ENCODE results near the gene RSBN1. TPM values are rescaled to one million over a fixed set of nuclear protein-coding genes. Genes with fewer than 3 reads are reported as not detected.

RSBN1 gene
- total RNA-seq, 1 experiment from 2014 or later = 16.6 TPM

DNA sequence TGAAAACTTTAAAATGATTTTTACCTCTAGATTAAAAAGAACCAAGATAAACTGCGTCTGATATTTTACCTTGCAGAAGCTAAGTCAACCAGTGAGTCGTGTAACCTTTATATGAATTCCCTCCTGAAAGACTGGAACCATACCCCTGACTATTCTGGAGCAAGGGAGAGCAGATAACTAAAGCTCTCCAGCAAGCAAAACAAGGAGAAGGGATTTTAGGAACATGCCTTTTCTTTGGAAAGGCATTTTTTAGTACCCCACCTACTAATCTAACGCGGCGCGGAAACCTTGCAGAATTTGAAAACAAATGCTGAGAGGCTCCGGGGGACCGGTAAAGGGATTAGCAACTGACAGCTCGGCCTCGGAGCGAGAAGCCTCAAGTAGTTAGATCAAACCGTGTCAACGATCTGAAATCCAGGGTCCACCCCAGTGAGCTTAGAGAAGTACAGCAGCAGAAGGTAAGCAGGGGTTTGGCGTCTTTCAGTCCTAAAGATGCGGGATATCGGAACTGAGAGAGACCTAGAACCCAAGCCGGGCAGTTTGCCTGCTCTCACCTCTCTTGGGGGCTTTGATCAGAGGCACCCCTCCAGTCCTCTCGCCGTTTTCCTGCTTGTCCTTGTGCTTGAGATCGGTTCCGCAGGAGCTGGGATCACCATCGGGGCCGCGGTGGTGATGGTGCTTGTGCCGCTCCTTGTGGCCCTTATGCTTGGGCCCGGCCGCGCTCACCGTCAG, 954 bp downstream of the RSBN1 start:
- Histone ChIP-seq H3K27ac (ENCODE audit: low read depth, low read length) (peak overlapping the region; percentile 76), H3K9ac (ENCODE audit: low read length) (peak overlapping the region; percentile 75), H3K9me3 (ENCODE audit: control insufficient read depth in 1 of 2, insufficient read depth in 1 of 2, low read depth in 1 of 2, low read length in 2 of 2) (no peaks in the 10 kb centered on the region), H3K4me1 (ENCODE audit: control insufficient read depth in 1 of 2, insufficient read depth in 2 of 2, low read length in 2 of 2) (peaks cover 15 to 27% of the 10 kb centered on the region in 2 experiments), H3K36me3 (ENCODE audit: control insufficient read depth in 1 of 2, insufficient read depth in 2 of 2, low read length in 2 of 2) (no peaks in the 10 kb centered on the region), H3K79me2 (ENCODE audit: insufficient read depth, low read length) (peaks cover 53% of the 10 kb centered on the region), H4K20me1 (ENCODE audit: insufficient read depth) (no peaks in the 10 kb centered on the region), H3K27me3 (ENCODE audit: insufficient read depth, low read length) (no peaks in the 10 kb centered on the region), H2AFZ (ENCODE audit: low read depth, low read length, poor library complexity, severe bottlenecking) (no peak overlapping the region), H3K4me3 (replicated peaks in 1 of 2; ENCODE audit: low read depth in 1 of 2, low read length in 2 of 2) (peak overlapping the region; percentile 81 to 82), H3K4me2 (ENCODE audit: low read length) (peak overlapping the region; percentile 78), H3K9me2 (ENCODE audit: insufficient read depth) (no peaks in the 10 kb centered on the region)
- intact Hi-C loops (cut with micrococcal nuclease) = no loop called here
- ATAC-seq (peak; percentile 43), DNase-seq (ENCODE audit: low read depth, low spot score) (no peak)
- ChIA-PET RAD21 (ENCODE audit: low non-redundant PET in 1 of 2, low total read pairs in 2 of 2, uncharacterized antibody in 2 of 2, unreplicated experiment in 2 of 2) (no interaction called here), CTCF (no interaction called here), POLR2A (interaction anchor here (1.1 kb wide), 1 partner anchor 12 kb away, joined by 4 read pairs; no protein-coding TSS in a partner anchor)
- TF ChIP-seq CEBPB (IDR thresholded peaks at IDR 0.05; ENCODE audit: low read depth) (no peak), POLR2A (IDR thresholded peaks at IDR 0.05; ENCODE audit: borderline replicate concordance, extremely low read depth, insufficient read depth, insufficient read length) (no peak), CTCF (IDR thresholded peaks at IDR 0.05 in 2 of 3, conservative IDR thresholded peaks at IDR 0.05 in 1 of 3; ENCODE audit: borderline replicate concordance in 1 of 3, insufficient read depth in 1 of 3, low read depth in 2 of 3, low read length in 2 of 3) (no peak), ATF3 (IDR thresholded peaks at IDR 0.05) (no peak), ZNF274 (IDR thresholded peaks at IDR 0.05; ENCODE audit: low read depth, low read length) (no peak), MAX (IDR thresholded peaks at IDR 0.05) (no peak), POLR2AphosphoS5 (IDR thresholded peaks at IDR 0.05; ENCODE audit: low read depth, low read length) (no peak), EZH2phosphoT487 (IDR thresholded peaks at IDR 0.05; ENCODE audit: borderline replicate concordance) (no peak), REST (IDR thresholded peaks at IDR 0.05; ENCODE audit: low read depth) (no peak), YY1 (IDR thresholded peaks at IDR 0.05; ENCODE audit: extremely low read depth, insufficient replicate concordance, low read depth, low read length) (no peak), FOSL1 (IDR thresholded peaks at IDR 0.05; ENCODE audit: low read depth) (no peak)
- no TSS peak for BruUV-seq (replicated peaks)
